ENCODE results near the gene RUFY3. TPM values are rescaled to one million over a fixed set of nuclear protein-coding genes. Genes with fewer than 3 reads are reported as not detected.
A peak's percentile ranks its signal among the peaks of the same experiment; 100 is the strongest.
"Not testable (repeated sequence)": the region's sequence is repeated elsewhere in the genome, so short reads cannot be mapped to it uniquely, and the experiment has no call there.

RUFY3 gene
- total and polyA plus RNA-seq, 12 donors = 41.8 to 141 (median 85.4) TPM

DNA sequence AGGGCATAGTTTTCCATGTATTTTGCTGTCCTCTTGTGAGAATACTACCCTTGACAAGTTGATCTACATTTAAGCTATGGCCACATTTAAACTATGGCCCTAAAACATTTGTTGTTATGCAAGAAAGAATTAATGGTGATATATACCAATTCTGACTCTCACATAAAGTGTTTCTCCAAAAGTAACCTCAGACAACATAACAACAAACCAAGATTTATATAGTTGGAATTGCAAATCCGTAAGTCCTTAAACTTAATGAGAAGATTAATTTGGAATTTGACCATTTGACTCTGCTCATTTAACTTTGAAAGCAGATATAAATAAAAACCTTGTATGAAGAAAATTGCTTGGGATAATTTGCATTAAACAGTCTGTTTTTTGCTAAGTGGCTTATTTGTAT, 38.9 kb downstream of the RUFY3 start:
- H3K4me1 ChIP-seq (replicated peaks in 1 of 2) = peaks cover 7 to 25% of the 10 kb centered on the region in 2 donors
- WGBS, 4 donors = 75 to 86% (median 85%) methylated on average over 1 of the region's 1 CpG
- H3K9me3 ChIP-seq (replicated peaks in 1 of 3) = no peaks in the 10 kb centered on the region
- peaks cover 0 to 34% of the 10 kb centered on the region in 2 donors for H3K36me3 ChIP-seq (replicated peaks in 1 of 2)
- H3K27me3 ChIP-seq = no peaks in the 10 kb centered on the region
- TF ChIP-seq POLR2A (IDR thresholded peaks at IDR 0.05) = no peak
- TF ChIP-seq, protein P1, sequence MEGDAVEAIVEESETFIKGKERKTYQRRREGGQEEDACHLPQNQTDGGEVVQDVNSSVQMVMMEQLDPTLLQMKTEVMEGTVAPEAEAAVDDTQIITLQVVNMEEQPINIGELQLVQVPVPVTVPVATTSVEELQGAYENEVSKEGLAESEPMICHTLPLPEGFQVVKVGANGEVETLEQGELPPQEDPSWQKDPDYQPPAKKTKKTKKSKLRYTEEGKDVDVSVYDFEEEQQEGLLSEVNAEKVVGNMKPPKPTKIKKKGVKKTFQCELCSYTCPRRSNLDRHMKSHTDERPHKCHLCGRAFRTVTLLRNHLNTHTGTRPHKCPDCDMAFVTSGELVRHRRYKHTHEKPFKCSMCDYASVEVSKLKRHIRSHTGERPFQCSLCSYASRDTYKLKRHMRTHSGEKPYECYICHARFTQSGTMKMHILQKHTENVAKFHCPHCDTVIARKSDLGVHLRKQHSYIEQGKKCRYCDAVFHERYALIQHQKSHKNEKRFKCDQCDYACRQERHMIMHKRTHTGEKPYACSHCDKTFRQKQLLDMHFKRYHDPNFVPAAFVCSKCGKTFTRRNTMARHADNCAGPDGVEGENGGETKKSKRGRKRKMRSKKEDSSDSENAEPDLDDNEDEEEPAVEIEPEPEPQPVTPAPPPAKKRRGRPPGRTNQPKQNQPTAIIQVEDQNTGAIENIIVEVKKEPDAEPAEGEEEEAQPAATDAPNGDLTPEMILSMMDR (IDR thresholded peaks at IDR 0.05) = no peak
- H3K27ac ChIP-seq = peak overlapping the region in 2 of 5 donors; percentile 25 to 56
- intact Hi-C loops (cut with DNase I) = loop anchor here in 1 of 2 donors (10.0 kb wide), 1 partner anchor 46 kb away; no protein-coding TSS in a partner anchor
- no peak overlapping the region for H3K4me3 ChIP-seq
- no peak for DNase-seq

DNA sequence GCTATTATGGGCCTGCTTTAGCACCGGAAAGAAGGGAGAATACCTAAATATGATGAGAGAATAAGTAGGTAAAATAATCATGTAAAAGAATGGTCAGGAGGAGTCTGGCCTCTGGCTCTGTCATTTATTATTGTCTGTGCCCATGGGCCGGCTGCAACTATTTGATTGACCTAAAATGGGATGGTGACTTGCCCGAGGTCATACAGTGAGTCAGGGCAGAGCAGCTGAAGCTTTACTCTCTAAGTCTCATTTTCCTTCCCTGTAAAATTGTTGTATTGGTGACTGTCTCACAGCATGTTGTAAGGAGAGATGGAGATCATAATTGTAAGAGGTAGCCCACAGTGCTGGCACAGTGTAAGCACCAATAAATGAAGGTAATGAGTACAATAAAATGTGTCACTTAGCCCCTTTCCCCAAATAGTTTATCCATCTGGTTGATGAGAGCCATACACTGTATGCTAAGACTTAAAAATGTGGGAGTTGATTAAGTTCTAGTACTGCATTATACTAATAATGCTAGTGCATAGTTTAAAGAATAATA, 39.6 kb downstream of the RUFY3 start:
- peaks cover 7 to 25% of the 10 kb centered on the region in 2 donors for H3K4me1 ChIP-seq (replicated peaks in 1 of 2)
- 52 to 65% (median 59%) methylated on average over 3 of the region's 3 CpGs for WGBS, 4 donors
- H3K27me3 ChIP-seq = no peaks in the 10 kb centered on the region
- peak; percentile 46 to 76 (median 69) for DNase-seq
- no peak overlapping the region for H3K4me3 ChIP-seq
- H3K36me3 ChIP-seq (replicated peaks in 1 of 2) = peaks cover 0 to 41% of the 10 kb centered on the region in 2 donors
- H3K27ac ChIP-seq = peak overlapping the region in 3 of 5 donors; percentile 25 to 56 (median 37)
- no peaks in the 10 kb centered on the region for H3K9me3 ChIP-seq (replicated peaks in 1 of 3)
- intact Hi-C loops (cut with DNase I) = loop anchor here in 1 of 2 donors (10.0 kb wide), 1 partner anchor 47 kb away; no protein-coding TSS in a partner anchor
- TF ChIP-seq, protein P1 (IDR thresholded peaks at IDR 0.05) = no peak
- TF ChIP-seq POLR2A (IDR thresholded peaks at IDR 0.05) = no peak

DNA sequence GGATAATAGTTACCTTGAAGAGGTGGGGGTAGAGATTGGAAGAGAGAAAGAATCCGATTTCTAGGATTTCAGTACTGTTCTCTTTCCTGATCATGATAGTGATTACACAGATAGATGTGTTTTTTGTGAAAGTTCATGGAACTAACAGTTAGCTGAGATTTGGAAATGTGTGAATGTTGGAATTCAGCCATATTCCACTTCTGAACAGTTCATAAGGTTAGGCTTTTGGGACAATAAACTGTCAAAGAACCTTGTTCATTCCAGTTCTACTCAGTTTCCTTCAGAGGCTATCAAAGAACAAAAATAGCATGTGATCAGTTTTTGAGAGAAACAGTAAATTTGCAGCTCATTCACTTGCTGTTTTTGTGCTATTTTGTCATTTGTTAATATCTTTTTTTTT, 43.6 kb downstream of the RUFY3 start:
- intact Hi-C loops (cut with DNase I) = loop anchor here in 1 of 2 donors (10.0 kb wide), 1 partner anchor 51 kb away; no protein-coding TSS in a partner anchor
- H3K4me3 ChIP-seq = no peak overlapping the region
- no peak overlapping the region for H3K27ac ChIP-seq
- WGBS, 4 donors = 85 to 93% (median 87%) methylated on average over 1 of the region's 1 CpG
- H3K9me3 ChIP-seq (replicated peaks in 1 of 3) = no peaks in the 10 kb centered on the region
- H3K27me3 ChIP-seq = no peaks in the 10 kb centered on the region
- no peak for TF ChIP-seq POLR2A (IDR thresholded peaks at IDR 0.05)
- TF ChIP-seq, protein P1 (IDR thresholded peaks at IDR 0.05) = no peak
- H3K36me3 ChIP-seq (replicated peaks in 1 of 2) = peaks cover 0 to 68% of the 10 kb centered on the region in 2 donors
- H3K4me1 ChIP-seq (replicated peaks in 1 of 2) = peaks cover 13 to 15% of the 10 kb centered on the region in 2 donors
- DNase-seq = no peak

DNA sequence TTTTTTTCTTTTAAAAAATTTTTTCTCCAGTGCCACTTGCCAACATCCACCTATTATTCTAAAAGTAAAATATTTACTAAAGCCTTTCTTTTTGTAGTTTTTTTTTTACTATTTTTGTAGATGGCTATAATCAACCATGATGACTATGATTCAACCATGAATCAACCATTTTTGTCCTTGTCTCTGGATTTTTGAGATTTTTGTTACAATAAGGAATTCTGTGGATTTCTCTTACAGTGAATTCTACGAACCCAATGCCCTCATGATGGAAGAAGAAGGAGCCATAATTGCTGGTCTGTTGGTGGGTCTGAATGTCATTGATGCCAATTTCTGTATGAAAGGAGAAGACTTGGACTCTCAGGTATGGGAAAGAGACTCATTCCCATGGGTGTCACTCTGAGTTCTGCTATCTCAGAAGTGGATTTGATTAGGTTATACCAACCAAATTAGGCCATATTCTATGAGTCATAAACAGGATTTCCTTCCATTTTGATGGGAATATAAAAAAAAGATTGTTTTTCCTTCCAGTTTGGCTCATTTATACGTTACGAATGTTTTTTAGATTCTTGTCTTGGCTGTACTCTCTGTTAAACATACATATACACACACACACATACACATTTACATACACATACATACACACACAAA, 46.7 kb downstream of the RUFY3 start:
- DNase-seq = no peak
- Histone ChIP-seq H3K27ac (peak overlapping the region in 1 of 5 donors; percentile 12), H3K9me3 (replicated peaks in 1 of 3) (no peaks in the 10 kb centered on the region), H3K4me1 (replicated peaks in 1 of 2) (peaks cover 6 to 10% of the 10 kb centered on the region in 2 donors), H3K36me3 (replicated peaks in 1 of 2) (peaks cover 0 to 75% of the 10 kb centered on the region in 2 donors), H3K27me3 (no peaks in the 10 kb centered on the region), H3K4me3 (no peak overlapping the region)
- 68 to 93% (median 75%) methylated on average over 3 of the region's 3 CpGs for WGBS, 4 donors
- TF ChIP-seq, protein P1 (IDR thresholded peaks at IDR 0.05) = no peak
- no peak for TF ChIP-seq POLR2A (IDR thresholded peaks at IDR 0.05)
- intact Hi-C loops (cut with DNase I) = loop anchor here in 1 of 2 donors (10.0 kb wide), 1 partner anchor 54 kb away; no protein-coding TSS in a partner anchor

DNA sequence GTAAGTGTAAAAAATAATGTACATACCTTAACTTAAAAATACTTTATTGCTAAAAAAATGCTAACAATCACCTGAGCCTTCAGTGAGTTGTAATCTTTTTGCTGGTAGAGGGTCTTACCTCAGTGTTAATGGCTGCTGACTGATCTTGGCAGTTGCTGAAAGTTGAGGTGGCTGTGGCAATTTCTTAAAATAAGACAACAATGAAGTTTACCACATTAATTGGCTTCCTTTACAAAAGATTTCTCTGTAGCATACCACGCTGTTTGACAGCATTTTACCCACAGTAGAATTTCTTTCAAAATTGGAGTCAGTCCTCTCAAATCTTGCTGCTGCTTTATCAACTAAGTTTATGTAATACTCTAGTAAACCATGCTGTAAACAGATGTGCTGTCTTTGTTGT, 47.6 kb downstream of the RUFY3 start:
- peaks cover 0 to 72% of the 10 kb centered on the region in 2 donors for H3K36me3 ChIP-seq (replicated peaks in 1 of 2)
- not testable (repeated sequence) for H3K27ac ChIP-seq; DNase-seq; H3K9me3 ChIP-seq (replicated peaks in 1 of 3); H3K4me3 ChIP-seq; H3K27me3 ChIP-seq
- peaks cover 6 to 10% of the 10 kb centered on the region in 2 donors for H3K4me1 ChIP-seq (replicated peaks in 1 of 2)
- WGBS, 4 donors = 43 to 100% (median 96%) methylated on average over 1 of the region's 1 CpG
- intact Hi-C loops (cut with DNase I) = loop anchor here in 1 of 2 donors (10.0 kb wide), 1 partner anchor 55 kb away; no protein-coding TSS in a partner anchor

Data from adrenal gland (tissue), 12 donors.